ENCODE data around the gene PTPA. TPM values are rescaled to one million over a fixed set of nuclear protein-coding genes. Genes with fewer than 3 reads are reported as not detected.
"Not testable (repeated sequence)": the region's sequence is repeated elsewhere in the genome, so short reads cannot be mapped to it uniquely, and the experiment has no call there.

Gene PTPA
- total and polyA plus RNA-seq, 11 donors, result 96.0 to 212 (median 172) TPM

DNA sequence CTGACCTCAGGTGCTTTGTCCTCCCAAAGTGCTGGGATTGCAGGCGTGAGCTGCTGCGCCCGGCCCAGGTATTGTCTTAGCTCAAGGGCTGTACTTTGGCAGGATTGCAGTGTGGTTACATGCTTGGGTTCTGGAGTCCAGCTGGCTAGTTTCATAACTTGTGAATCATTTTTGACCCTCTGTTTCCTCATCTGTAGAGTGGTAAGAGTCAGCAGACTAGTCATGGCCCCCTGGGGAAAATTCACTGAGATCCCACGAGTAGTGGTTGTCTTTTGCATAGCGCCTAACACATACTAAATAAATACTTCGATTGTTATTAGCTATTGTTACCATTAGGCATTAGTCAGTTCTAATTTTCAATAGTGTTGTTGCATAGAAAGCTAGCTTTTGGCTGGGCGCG is 14.3 kb downstream of the PTPA start:
- Histone ChIP-seq H3K27me3 (no peaks in the 10 kb centered on the region), H3K9me3 (no peaks in the 10 kb centered on the region), H3K27ac (no peak overlapping the region), H3K4me3 (no peak overlapping the region), H3K36me3 (peaks cover 0 to 94% (median 62%) of the 10 kb centered on the region in 9 donors), H3K4me1 (peaks cover 0 to 14% (median 0%) of the 10 kb centered on the region in 12 donors)
- no peak for DNase-seq
- 90 to 95% (median 92%) methylated on average over 8 of the region's 8 CpGs for WGBS, 4 donors
- ATAC-seq, result peak in 2 of 4 donors; percentile 12 to 37
- intact Hi-C loops (cut with DNase I), result loop anchor here in 1 of 10 donors (5.0 kb wide), 1 partner anchor 672 kb away; no protein-coding TSS in a partner anchor
- TF ChIP-seq POLR2A (IDR thresholded peaks at IDR 0.05), result no peak
- TF ChIP-seq, protein P1, sequence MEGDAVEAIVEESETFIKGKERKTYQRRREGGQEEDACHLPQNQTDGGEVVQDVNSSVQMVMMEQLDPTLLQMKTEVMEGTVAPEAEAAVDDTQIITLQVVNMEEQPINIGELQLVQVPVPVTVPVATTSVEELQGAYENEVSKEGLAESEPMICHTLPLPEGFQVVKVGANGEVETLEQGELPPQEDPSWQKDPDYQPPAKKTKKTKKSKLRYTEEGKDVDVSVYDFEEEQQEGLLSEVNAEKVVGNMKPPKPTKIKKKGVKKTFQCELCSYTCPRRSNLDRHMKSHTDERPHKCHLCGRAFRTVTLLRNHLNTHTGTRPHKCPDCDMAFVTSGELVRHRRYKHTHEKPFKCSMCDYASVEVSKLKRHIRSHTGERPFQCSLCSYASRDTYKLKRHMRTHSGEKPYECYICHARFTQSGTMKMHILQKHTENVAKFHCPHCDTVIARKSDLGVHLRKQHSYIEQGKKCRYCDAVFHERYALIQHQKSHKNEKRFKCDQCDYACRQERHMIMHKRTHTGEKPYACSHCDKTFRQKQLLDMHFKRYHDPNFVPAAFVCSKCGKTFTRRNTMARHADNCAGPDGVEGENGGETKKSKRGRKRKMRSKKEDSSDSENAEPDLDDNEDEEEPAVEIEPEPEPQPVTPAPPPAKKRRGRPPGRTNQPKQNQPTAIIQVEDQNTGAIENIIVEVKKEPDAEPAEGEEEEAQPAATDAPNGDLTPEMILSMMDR (IDR thresholded peaks at IDR 0.05), result no peak

DNA sequence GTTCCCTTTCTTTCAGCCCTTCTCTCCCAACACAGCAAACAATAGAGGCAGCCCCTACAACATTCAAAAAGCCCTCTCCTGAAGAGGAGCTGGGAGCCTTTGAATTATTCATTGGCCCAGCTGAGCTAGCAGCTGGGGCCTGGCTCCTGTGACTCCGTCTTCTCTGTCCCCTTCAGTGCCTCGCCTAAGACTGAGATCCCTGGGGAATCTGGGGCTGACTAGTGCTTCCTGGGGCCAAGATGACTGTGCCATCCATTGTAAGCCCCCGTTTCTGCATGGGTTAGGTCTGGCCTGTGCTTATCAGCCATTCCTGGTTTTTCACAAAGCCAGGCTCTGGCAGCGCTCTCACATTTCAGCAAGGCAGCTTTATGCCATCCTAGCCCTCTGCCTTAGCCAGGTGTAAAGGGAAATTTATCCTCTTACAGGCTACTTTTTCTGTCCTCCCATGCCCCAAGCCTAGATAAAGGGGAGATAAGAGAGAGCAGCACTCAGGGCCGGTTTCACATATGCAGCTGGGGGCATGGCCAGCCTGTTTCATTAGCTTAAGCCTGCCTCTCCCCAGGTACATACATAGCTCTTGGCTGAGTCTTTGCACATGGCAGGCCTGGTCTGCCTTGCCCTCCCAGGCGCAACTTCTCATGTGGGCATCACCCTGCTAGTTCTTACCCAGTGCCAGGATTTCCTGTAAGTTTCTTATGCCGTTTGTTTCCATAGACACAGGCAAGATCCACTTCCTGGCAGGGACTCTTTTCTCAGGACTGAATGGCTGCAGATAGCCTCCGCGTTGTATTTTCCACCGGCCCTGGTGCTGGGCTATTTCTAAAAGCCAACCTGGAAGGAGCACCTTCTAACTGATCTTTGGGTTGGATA is 15.8 kb downstream of the PTPA start:
- peaks cover 0 to 91% (median 58%) of the 10 kb centered on the region in 9 donors for H3K36me3 ChIP-seq

DNA sequence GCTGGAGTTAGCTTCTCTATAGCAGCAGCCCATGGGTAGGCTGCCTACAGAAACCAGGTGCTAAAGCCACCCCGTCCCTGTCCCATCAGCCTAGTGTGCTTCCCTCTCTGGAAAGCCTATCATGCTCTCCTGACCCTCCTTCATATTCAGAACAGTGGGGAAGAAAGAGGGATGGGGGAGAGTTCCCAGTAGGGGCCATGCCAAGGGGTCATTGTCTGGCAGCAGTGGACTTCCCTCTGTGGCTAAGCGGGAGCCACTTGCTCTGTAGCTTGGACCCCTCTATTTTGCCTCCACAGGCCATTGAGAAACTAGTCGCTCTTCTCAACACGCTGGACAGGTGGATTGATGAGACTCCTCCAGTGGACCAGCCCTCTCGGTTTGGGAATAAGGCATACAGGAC is 17.5 kb downstream of the PTPA start:
- ATAC-seq, result no peak
- DNase-seq, result no peak
- intact Hi-C loops (cut with DNase I), result loop anchor here in 1 of 10 donors (5.0 kb wide), 1 partner anchor 669 kb away; no protein-coding TSS in a partner anchor
- Histone ChIP-seq H3K4me3 (no peak overlapping the region), H3K36me3 (peaks cover 0 to 89% (median 56%) of the 10 kb centered on the region in 9 donors), H3K27me3 (no peaks in the 10 kb centered on the region), H3K4me1 (peaks cover 0 to 19% (median 0%) of the 10 kb centered on the region in 12 donors), H3K9me3 (no peaks in the 10 kb centered on the region), H3K27ac (no peak overlapping the region)
- WGBS, 4 donors, result 94 to 97% (median 95%) methylated on average over 4 to 5 of the region's 5 CpGs
- TF ChIP-seq, protein P1 (IDR thresholded peaks at IDR 0.05), result no peak
- TF ChIP-seq POLR2A (IDR thresholded peaks at IDR 0.05), result no peak

More for the DNA sequence above, 15.8 kb downstream of the PTPA start:
- H3K9me3 ChIP-seq, result no peaks in the 10 kb centered on the region
- WGBS, 4 donors, result 50 to 57% (median 53%) methylated on average over 10 of the region's 10 CpGs
- no peak overlapping the region for H3K4me3 ChIP-seq
- no peak for DNase-seq
- peaks cover 0 to 18% (median 0%) of the 10 kb centered on the region in 12 donors for H3K4me1 ChIP-seq
- no peaks in the 10 kb centered on the region for H3K27me3 ChIP-seq
- ATAC-seq, result no peak
- no peak for TF ChIP-seq POLR2A (IDR thresholded peaks at IDR 0.05)
- TF ChIP-seq, protein P1 (IDR thresholded peaks at IDR 0.05), result no peak
- no peak overlapping the region for H3K27ac ChIP-seq
- intact Hi-C loops (cut with DNase I), result loop anchor here in 1 of 10 donors (5.0 kb wide), 1 partner anchor 670 kb away; no protein-coding TSS in a partner anchor

DNA sequence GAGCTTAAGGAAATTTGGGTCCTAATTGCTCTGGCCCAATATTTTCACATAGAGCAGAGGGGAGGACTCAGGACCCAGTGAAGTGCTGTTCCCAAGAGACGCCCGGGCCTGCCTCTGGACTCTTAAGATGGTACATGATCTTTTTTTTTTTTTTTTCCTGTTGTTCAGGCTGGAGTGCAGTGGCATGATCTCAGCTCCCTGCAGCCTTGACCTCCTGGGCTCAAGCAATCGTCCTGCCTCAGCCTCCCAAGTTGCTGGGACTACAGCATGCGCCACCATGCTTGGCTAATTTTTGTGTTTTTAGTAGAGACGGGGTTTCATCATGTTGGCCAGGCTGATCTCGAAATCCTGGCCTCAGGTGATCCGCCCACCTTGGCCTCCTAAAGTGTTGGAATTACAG is 19.1 kb downstream of the PTPA start:
- not testable (repeated sequence) for H3K27ac ChIP-seq, DNase-seq, H3K27me3 ChIP-seq, ATAC-seq, H3K4me3 ChIP-seq, H3K9me3 ChIP-seq
- Histone ChIP-seq H3K36me3 (peaks cover 0 to 89% (median 55%) of the 10 kb centered on the region in 9 donors), H3K4me1 (peaks cover 0 to 19% (median 0%) of the 10 kb centered on the region in 12 donors)
- 87 to 92% (median 89%) methylated on average over 7 of the region's 7 CpGs for WGBS, 4 donors
- intact Hi-C loops (cut with DNase I), result loop anchor here in 9 of 10 donors (2.0 to 10.0 kb wide), 7 partner anchors 481 to 665 kb away; partner anchors contain the start of genes C9orf50 (in 1 of the 9) and NTMT1 (in 1 of the 9)

Measured in heart left ventricle (tissue), 16 donors.